Right lobe of liver (tissue), 4 donors: Measurements from ENCODE around the gene EDIL3.

ENCODE experiments used
- POLR2A ChIP-seq: fragments of 450-650 bp; IDR thresholded peaks from one replicate; pipeline ENCODE4 v1.6.1; 2017; ENCODE audit warnings: antibody characterized with exemption, mild to moderate bottlenecking
- TF ChIP-seq, protein P1 (sequence below), 4 donors: fragments of 200-600 bp in 3 of 4; fragments of 450-650 bp in 1 of 4; IDR thresholded peaks; one replicate each; pipeline versions ENCODE4 v1.5.1 to v1.8.0; 2016 to 2022; ENCODE audit warnings: antibody characterized with exemption in 4 of 4, mild to moderate bottlenecking in 2 of 4
- donor health status: DM: no; HTN: no; CAD: no.
- donor health status: DM: no; HTN: no; CAD: no.
- donor health status: DM: no; HTN: yes; CAD: no.

DNA sequence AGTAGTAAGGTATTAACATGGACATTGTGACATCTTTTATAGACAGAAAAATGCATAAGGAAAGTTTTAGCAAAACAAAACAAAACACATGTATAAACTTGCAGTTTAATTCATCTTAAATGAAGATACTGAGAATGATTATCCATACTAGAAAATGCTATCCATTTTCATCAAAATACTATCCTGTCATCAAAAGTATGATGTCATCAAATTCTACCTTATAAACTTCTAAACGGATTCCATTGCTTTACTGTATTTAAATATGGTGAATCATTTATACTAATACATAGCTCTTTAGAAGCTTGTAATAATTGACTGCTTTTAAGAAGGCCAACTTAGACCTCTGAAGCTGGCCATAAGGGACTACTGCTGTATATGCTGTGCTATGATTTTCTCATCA is 221.0 kb downstream of the EDIL3 start:
- TF ChIP-seq, protein P1, sequence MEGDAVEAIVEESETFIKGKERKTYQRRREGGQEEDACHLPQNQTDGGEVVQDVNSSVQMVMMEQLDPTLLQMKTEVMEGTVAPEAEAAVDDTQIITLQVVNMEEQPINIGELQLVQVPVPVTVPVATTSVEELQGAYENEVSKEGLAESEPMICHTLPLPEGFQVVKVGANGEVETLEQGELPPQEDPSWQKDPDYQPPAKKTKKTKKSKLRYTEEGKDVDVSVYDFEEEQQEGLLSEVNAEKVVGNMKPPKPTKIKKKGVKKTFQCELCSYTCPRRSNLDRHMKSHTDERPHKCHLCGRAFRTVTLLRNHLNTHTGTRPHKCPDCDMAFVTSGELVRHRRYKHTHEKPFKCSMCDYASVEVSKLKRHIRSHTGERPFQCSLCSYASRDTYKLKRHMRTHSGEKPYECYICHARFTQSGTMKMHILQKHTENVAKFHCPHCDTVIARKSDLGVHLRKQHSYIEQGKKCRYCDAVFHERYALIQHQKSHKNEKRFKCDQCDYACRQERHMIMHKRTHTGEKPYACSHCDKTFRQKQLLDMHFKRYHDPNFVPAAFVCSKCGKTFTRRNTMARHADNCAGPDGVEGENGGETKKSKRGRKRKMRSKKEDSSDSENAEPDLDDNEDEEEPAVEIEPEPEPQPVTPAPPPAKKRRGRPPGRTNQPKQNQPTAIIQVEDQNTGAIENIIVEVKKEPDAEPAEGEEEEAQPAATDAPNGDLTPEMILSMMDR (IDR thresholded peaks at IDR 0.05) = no peak
- TF ChIP-seq POLR2A = no peak
